DND-41 (cell line): ENCODE results near the gene RASGRP1.

ENCODE experiments used
- ATAC-seq: fragments of 200-7000 bp; cut with Tn5 transposase; 3 replicates; pipeline ENCODE4 v1.9.1; 2021; ENCODE audit warnings: low read depth; ENCODE audit not compliant: insufficient read depth
- DNase-seq: peaks from one replicate; pipeline ENCODE4 v3.0.0-alpha.2; 2020
- H2AFZ ChIP-seq: 2 replicates; pipeline ENCODE4 v1.6.0; 2012; ENCODE audit warnings: low read depth, low read length
- H3K27ac ChIP-seq: 2 replicates; pipeline ENCODE4 v1.5.1; 2012; ENCODE audit warnings: low read length, inconsistent platforms
- H3K27me3 ChIP-seq: fragments of 200-600 bp; sonication (generic); 2 replicates; pipeline ENCODE4 v1.6.0; 2012; ENCODE audit warnings: low read length, mild to moderate bottlenecking, inconsistent platforms; ENCODE audit not compliant: insufficient read depth, poor library complexity
- H3K36me3 ChIP-seq: 2 replicates; pipeline ENCODE4 v1.5.1; 2012; ENCODE audit warnings: low read length, inconsistent platforms; ENCODE audit not compliant: insufficient read depth
- H3K4me1 ChIP-seq: 2 replicates; pipeline ENCODE4 v1.5.1; 2012; ENCODE audit warnings: mild to moderate bottlenecking, low read length; ENCODE audit not compliant: insufficient read depth
- H3K4me2 ChIP-seq: 2 replicates; pipeline ENCODE4 v1.6.0; 2012; ENCODE audit warnings: mild to moderate bottlenecking, moderate library complexity, low read length, inconsistent platforms; ENCODE audit not compliant: insufficient read depth
- H3K4me3 ChIP-seq, 2 experiments: fragments of 200-600 bp in 1 of 2; shearing (Covaris generic) in 1 of 2; 2 replicates each; pipeline ENCODE4 v1.5.1; 2012 to 2016; ENCODE audit warnings: inconsistent platforms in 2 of 2, low read length in 2 of 2, mild to moderate bottlenecking in 2 of 2, low read depth in 1 of 2, moderate library complexity in 1 of 2
- H3K79me2 ChIP-seq: 2 replicates; pipeline ENCODE4 v1.6.0; 2012; ENCODE audit warnings: low read length, inconsistent platforms; ENCODE audit not compliant: insufficient read depth
- H3K9ac ChIP-seq: 2 replicates; pipeline ENCODE4 v1.6.0; 2012; ENCODE audit warnings: low read depth, mild to moderate bottlenecking, inconsistent platforms, low read length, moderate library complexity
- H3K9me3 ChIP-seq: 2 replicates; pipeline ENCODE4 v1.5.1; 2012; ENCODE audit warnings: low read length, moderate library complexity, mild to moderate bottlenecking, inconsistent platforms; ENCODE audit not compliant: insufficient read depth, severe bottlenecking
- H4K20me1 ChIP-seq: 2 replicates; pipeline ENCODE4 v1.6.0; 2012; ENCODE audit warnings: low read length; ENCODE audit not compliant: insufficient read depth
- CTCF ChIP-seq: IDR thresholded peaks from 2 replicates; pipeline ENCODE4 v1.5.1; 2012; ENCODE audit warnings: borderline replicate concordance, low read length, moderate library complexity, mild to moderate bottlenecking; ENCODE audit not compliant: poor library complexity, severe bottlenecking; ENCODE audit errors: extremely low read depth
- EZH2 ChIP-seq: IDR thresholded peaks from 3 replicates; pipeline ENCODE4 v1.6.1; 2012; ENCODE audit warnings: borderline replicate concordance, low read depth, mild to moderate bottlenecking, moderate library complexity, low read length, inconsistent platforms; ENCODE audit not compliant: severe bottlenecking

Gene RASGRP1

GRCh38 chr15:38531509-38531908, 33.1 kb downstream of the RASGRP1 start:
- no peak for DNase-seq
- H3K36me3 ChIP-seq = no peaks in the 10 kb centered on the region
- no peaks in the 10 kb centered on the region for H3K27me3 ChIP-seq
- no peaks in the 10 kb centered on the region for H4K20me1 ChIP-seq
- no peak overlapping the region for H3K4me3 ChIP-seq
- no peak for TF ChIP-seq EZH2
- no peak for TF ChIP-seq CTCF
- no peak overlapping the region for H3K9ac ChIP-seq
- H3K4me2 ChIP-seq = no peak overlapping the region
- no peak overlapping the region for H2AFZ ChIP-seq
- ATAC-seq = no peak
- no peaks in the 10 kb centered on the region for H3K4me1 ChIP-seq
- H3K9me3 ChIP-seq = no peaks in the 10 kb centered on the region
- H3K27ac ChIP-seq = no peak overlapping the region
- no peaks in the 10 kb centered on the region for H3K79me2 ChIP-seq

- H3K4me2 ChIP-seq = no peak overlapping the region
- ATAC-seq (no peak), DNase-seq (no peak)
- H4K20me1 ChIP-seq = no peaks in the 10 kb centered on the region
- TF ChIP-seq CTCF (no peak), EZH2 (no peak)
- H3K9me3 ChIP-seq = no peaks in the 10 kb centered on the region
- H3K4me3 ChIP-seq = no peak overlapping the region
- no peak overlapping the region for H3K9ac ChIP-seq
- no peak overlapping the region for H2AFZ ChIP-seq
- no peak overlapping the region for H3K27ac ChIP-seq
- no peaks in the 10 kb centered on the region for H3K79me2 ChIP-seq
- no peaks in the 10 kb centered on the region for H3K36me3 ChIP-seq
- H3K27me3 ChIP-seq = no peaks in the 10 kb centered on the region
- H3K4me1 ChIP-seq = no peaks in the 10 kb centered on the region
These were observed 34.5 kb downstream of the RASGRP1 start for GRCh38 chr15:38530113-38530512.

- no peaks in the 10 kb centered on the region for H3K4me1 ChIP-seq
- H3K27me3 ChIP-seq = no peaks in the 10 kb centered on the region
- no peak overlapping the region for H3K4me3 ChIP-seq
- no peaks in the 10 kb centered on the region for H3K36me3 ChIP-seq
- H3K9me3 ChIP-seq = no peaks in the 10 kb centered on the region
- H3K4me2 ChIP-seq = no peak overlapping the region
- H3K27ac ChIP-seq = no peak overlapping the region
- no peaks in the 10 kb centered on the region for H4K20me1 ChIP-seq
- TF ChIP-seq EZH2 (no peak), CTCF (no peak)
- no peak overlapping the region for H2AFZ ChIP-seq
- DNase-seq (no peak), ATAC-seq (no peak)
- no peaks in the 10 kb centered on the region for H3K79me2 ChIP-seq
- H3K9ac ChIP-seq = no peak overlapping the region
These were observed 36.3 kb downstream of the RASGRP1 start for GRCh38 chr15:38528294-38528693.

GRCh38 chr15:38526158-38526557, 38.5 kb downstream of the RASGRP1 start:
- ATAC-seq (no peak), DNase-seq (no peak)
- Histone ChIP-seq H3K9me3 (no peaks in the 10 kb centered on the region), H3K9ac (no peak overlapping the region), H3K4me2 (no peak overlapping the region), H3K4me3 (no peak overlapping the region), H3K27ac (no peak overlapping the region), H3K36me3 (no peaks in the 10 kb centered on the region), H4K20me1 (no peaks in the 10 kb centered on the region), H3K4me1 (no peaks in the 10 kb centered on the region), H3K79me2 (no peaks in the 10 kb centered on the region), H2AFZ (no peak overlapping the region), H3K27me3 (no peaks in the 10 kb centered on the region)
- no peak for TF ChIP-seq EZH2
- TF ChIP-seq CTCF = no peak
